ENCODE data around the gene NYNRIN.
A peak's percentile ranks its signal among the peaks of the same experiment; 100 is the strongest.
"Not testable (repeated sequence)": the region's sequence is repeated elsewhere in the genome, so short reads cannot be mapped to it uniquely, and the experiment has no call there.

Gene NYNRIN
- 0 to 3.8 (median 0.25) reads per million in 9 experiments for total RNA-seq

GRCh38 chr14:24398653-24399446 is at the start of gene NYNRIN:
Gene NYNRIN (plus strand): TSS chr14:24399003. CDS start chr14:24399247, 244 bp downstream.
- Mint-ChIP-seq H3K4me3 (peak within 1 kb of the TSS; percentile 77 to 83), H3K4me1 (ENCODE audit: low read depth in 2 of 2) (peaks cover 4 to 12% of the 10 kb centered on the region in 2 donors), H3K9me3 (no peaks in the 10 kb centered on the region), H3K36me3 (ENCODE audit: insufficient read depth) (no peaks in the 10 kb centered on the region), H3K27ac (peak within 1 kb of the TSS in 1 of 2 donors; percentile 47), H3K27me3 (peaks cover 36 to 45% of the 10 kb centered on the region in 2 donors)
- peak; percentile 9 to 23 (median 12) for DNase-seq
- peak; percentile 88 for ATAC-seq (replicated peaks)

DNA sequence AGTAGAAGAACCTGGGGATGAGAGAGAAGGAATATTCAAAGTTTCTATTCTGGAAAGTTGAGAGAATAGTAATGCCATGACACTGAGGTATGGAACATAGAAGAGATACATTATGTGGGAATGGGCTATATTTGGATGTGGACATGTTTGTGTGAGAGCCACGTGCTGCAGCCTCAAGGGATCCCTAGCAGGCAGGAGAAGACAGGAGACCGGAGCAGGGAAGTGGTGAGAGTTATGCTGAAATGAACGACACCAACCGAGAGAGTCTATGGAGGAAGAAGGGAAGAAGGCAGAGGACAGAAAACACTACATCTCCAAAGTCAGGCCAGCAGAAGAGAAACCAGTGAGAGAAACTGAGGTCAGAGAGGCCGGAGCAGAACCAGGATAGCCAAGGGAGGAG is 49.1 kb upstream of the NYNRIN start:
- Mint-ChIP-seq H3K27me3 (peaks cover 74 to 75% of the 10 kb centered on the region in 2 donors), H3K4me1 (ENCODE audit: low read depth in 2 of 2) (no peaks in the 10 kb centered on the region), H3K36me3 (ENCODE audit: insufficient read depth) (no peaks in the 10 kb centered on the region), H3K4me3 (no peak overlapping the region), H3K27ac (no peak overlapping the region), H3K9me3 (no peaks in the 10 kb centered on the region)
- ATAC-seq (replicated peaks): no peak
- no peak for DNase-seq

GRCh38 chr14:24351517-24351916 is 47.3 kb upstream of the NYNRIN start:
- Mint-ChIP-seq H3K4me3 (no peak overlapping the region), H3K27me3 (peaks cover 62 to 63% of the 10 kb centered on the region in 2 donors), H3K36me3 (ENCODE audit: insufficient read depth) (no peaks in the 10 kb centered on the region), H3K27ac (no peak overlapping the region), H3K9me3 (no peaks in the 10 kb centered on the region), H3K4me1 (ENCODE audit: low read depth in 2 of 2) (no peaks in the 10 kb centered on the region)
- ATAC-seq (replicated peaks) (no peak), DNase-seq (no peak)

GRCh38 chr14:24353559-24354481 is 45.0 kb upstream of the NYNRIN start:
- DNase-seq (no peak), ATAC-seq (replicated peaks) (no peak)
- H3K27me3 Mint-ChIP-seq: peaks cover 49 to 68% of the 10 kb centered on the region in 2 donors
- H3K4me1 Mint-ChIP-seq (ENCODE audit: low read depth in 2 of 2): no peaks in the 10 kb centered on the region
- H3K36me3 Mint-ChIP-seq (ENCODE audit: insufficient read depth): no peaks in the 10 kb centered on the region
- no peak overlapping the region for H3K27ac Mint-ChIP-seq
- no peaks in the 10 kb centered on the region for H3K9me3 Mint-ChIP-seq
- H3K4me3 Mint-ChIP-seq: no peak overlapping the region

GRCh38 chr14:24354482-24354825 is 44.3 kb upstream of the NYNRIN start:
- not testable (repeated sequence) for ATAC-seq (replicated peaks); H3K4me1 Mint-ChIP-seq (ENCODE audit: low read depth in 2 of 2); H3K4me3 Mint-ChIP-seq; H3K36me3 Mint-ChIP-seq (ENCODE audit: insufficient read depth); DNase-seq; H3K9me3 Mint-ChIP-seq; H3K27ac Mint-ChIP-seq
- peaks cover 45 to 65% of the 10 kb centered on the region in 2 donors for H3K27me3 Mint-ChIP-seq

- Mint-ChIP-seq H3K27me3 (peaks cover 45 to 65% of the 10 kb centered on the region in 2 donors), H3K4me3 (no peak overlapping the region), H3K27ac (no peak overlapping the region), H3K36me3 (ENCODE audit: insufficient read depth) (no peaks in the 10 kb centered on the region), H3K9me3 (no peaks in the 10 kb centered on the region), H3K4me1 (ENCODE audit: low read depth in 2 of 2) (no peaks in the 10 kb centered on the region)
- DNase-seq (no peak), ATAC-seq (replicated peaks) (no peak)
Measured at GRCh38 chr14:24355009-24355408, 43.8 kb upstream of the NYNRIN start.

DNA sequence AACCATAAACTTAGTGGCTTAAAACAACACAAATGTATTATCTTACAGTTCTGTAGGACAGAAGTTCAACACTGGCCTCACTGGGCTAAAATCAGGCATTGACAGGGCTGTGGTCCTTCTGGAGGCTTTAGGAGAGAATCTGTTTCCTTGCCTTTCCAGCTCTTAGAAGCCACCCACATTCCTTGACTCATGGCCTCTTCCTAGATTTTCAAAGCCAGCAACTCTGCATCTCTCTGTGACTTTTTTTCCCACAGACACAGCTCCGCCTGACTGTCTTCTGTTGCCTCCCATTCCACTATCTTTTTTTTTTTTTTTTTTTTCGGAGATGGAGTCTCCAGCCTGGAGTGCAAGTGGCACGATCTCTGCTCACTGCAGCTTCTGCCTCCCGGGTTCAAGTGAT is 42.6 kb upstream of the NYNRIN start:
- no peaks in the 10 kb centered on the region for H3K9me3 Mint-ChIP-seq
- H3K27me3 Mint-ChIP-seq: peaks cover 40 to 53% of the 10 kb centered on the region in 2 donors
- H3K4me1 Mint-ChIP-seq (ENCODE audit: low read depth in 2 of 2): no peaks in the 10 kb centered on the region
- H3K36me3 Mint-ChIP-seq (ENCODE audit: insufficient read depth): no peaks in the 10 kb centered on the region
- DNase-seq (no peak), ATAC-seq (replicated peaks) (no peak)
- H3K27ac Mint-ChIP-seq: no peak overlapping the region
- H3K4me3 Mint-ChIP-seq: no peak overlapping the region

DNA sequence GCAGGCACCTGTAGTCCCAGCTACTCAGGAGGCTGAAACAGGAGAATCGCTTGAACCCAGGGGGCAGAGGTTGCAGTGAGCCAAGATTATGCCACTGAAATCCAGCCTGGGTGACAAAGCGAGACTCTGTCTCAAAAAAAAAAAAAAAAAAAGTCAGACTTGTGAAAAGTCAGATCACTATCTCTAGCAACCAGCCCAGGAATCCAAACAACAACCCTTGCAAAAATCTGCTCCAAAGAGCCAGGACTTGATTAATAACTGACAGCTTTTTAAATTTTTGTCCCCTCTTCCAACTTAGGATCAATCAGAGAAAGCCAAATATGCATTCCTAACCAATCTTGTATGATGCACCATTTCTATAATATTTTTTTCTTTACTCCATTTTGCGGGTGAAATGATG is 38.5 kb upstream of the NYNRIN start:
- Mint-ChIP-seq H3K27ac (no peak overlapping the region), H3K36me3 (ENCODE audit: insufficient read depth) (no peaks in the 10 kb centered on the region), H3K9me3 (no peaks in the 10 kb centered on the region), H3K4me1 (ENCODE audit: low read depth in 2 of 2) (peaks cover 0 to under 1% of the 10 kb centered on the region in 2 donors), H3K4me3 (no peak overlapping the region), H3K27me3 (peaks cover 43 to 49% of the 10 kb centered on the region in 2 donors)
- ATAC-seq (replicated peaks) (no peak), DNase-seq (no peak)

DNA sequence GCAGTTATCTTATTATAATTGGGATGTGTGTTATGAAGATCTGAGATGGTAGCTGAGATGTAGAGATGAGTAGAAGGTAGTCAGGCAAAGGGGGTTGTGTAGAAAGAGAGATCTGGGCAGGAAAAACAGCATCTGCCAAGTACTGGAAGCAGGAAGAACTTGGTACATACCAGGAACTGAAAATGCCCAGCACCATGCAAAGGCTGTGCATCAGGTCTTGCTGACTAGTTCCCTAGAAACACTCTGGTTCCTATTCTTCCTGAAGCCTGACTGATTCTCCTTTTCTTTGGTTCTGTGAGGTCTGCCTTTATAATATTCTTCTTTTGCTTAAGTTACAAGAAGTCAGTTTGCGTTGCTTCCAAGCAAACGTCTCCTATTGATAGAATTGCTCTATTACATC is 37.5 kb upstream of the NYNRIN start:
- H3K27ac Mint-ChIP-seq: no peak overlapping the region
- H3K36me3 Mint-ChIP-seq (ENCODE audit: insufficient read depth): no peaks in the 10 kb centered on the region
- no peak overlapping the region for H3K4me3 Mint-ChIP-seq
- H3K4me1 Mint-ChIP-seq (ENCODE audit: low read depth in 2 of 2): peaks cover 7 to 9% of the 10 kb centered on the region in 2 donors
- ATAC-seq (replicated peaks) (no peak), DNase-seq (no peak)
- H3K27me3 Mint-ChIP-seq: peaks cover 53 to 60% of the 10 kb centered on the region in 2 donors
- no peaks in the 10 kb centered on the region for H3K9me3 Mint-ChIP-seq

- Mint-ChIP-seq H3K36me3 (ENCODE audit: insufficient read depth) (no peaks in the 10 kb centered on the region), H3K4me3 (no peak overlapping the region), H3K9me3 (no peaks in the 10 kb centered on the region), H3K27ac (no peak overlapping the region), H3K4me1 (ENCODE audit: low read depth in 2 of 2) (peaks cover 13 to 16% of the 10 kb centered on the region in 2 donors), H3K27me3 (peaks cover 60 to 66% of the 10 kb centered on the region in 2 donors)
- DNase-seq (no peak), ATAC-seq (replicated peaks) (no peak)
Measured at GRCh38 chr14:24362241-24362960, 36.4 kb upstream of the NYNRIN start.

DNA sequence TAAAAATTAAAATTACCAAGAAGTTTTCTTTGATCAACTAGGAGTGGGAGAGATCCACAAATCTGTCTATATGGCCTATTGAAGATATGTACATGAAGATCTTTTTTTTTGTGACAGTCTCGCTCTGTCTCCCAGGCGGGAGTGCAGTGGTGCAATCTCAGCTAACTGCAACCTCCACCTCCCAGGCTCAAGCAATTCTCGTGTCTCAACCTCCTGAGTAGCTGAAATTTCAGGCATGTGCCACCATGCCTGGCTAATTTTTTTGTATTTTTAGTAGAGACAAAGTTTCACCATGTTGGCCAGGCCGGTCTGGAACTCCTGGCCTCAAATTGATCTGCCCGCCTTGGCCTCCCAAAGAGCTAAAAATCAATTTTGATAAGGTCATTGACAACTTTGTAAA is 35.4 kb upstream of the NYNRIN start:
- H3K27ac Mint-ChIP-seq: no peak overlapping the region
- DNase-seq: no peak
- no peak overlapping the region for H3K4me3 Mint-ChIP-seq
- peaks cover 68 to 70% of the 10 kb centered on the region in 2 donors for H3K27me3 Mint-ChIP-seq
- peaks cover 20 to 21% of the 10 kb centered on the region in 2 donors for H3K4me1 Mint-ChIP-seq (ENCODE audit: low read depth in 2 of 2)
- no peaks in the 10 kb centered on the region for H3K9me3 Mint-ChIP-seq
- H3K36me3 Mint-ChIP-seq (ENCODE audit: insufficient read depth): no peaks in the 10 kb centered on the region
- ATAC-seq (replicated peaks): no peak

DNA sequence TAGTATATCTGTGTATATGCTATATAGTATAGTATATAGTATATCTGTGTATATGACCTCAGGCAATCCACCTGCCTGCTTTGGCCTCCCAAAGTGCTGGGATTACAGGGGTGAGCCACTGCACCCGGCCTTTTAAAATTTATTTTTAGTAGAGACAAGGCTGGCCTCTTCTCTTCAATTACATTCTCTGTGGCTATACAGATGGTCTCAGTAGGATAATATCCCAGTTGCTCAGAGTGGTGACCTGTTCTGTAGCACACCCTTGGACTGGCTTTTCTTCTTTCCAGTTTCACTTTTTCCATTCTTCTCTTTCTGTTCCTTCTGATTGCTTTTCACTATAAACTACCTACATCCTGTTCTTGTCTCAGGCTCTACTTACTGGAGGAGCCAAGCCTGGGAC is 34.0 kb upstream of the NYNRIN start:
- no peak overlapping the region for H3K4me3 Mint-ChIP-seq
- H3K36me3 Mint-ChIP-seq (ENCODE audit: insufficient read depth): no peaks in the 10 kb centered on the region
- DNase-seq (no peak), ATAC-seq (replicated peaks) (no peak)
- H3K27me3 Mint-ChIP-seq: peaks cover 73 to 76% of the 10 kb centered on the region in 2 donors
- H3K27ac Mint-ChIP-seq: no peak overlapping the region
- H3K9me3 Mint-ChIP-seq: no peaks in the 10 kb centered on the region
- peaks cover 25 to 26% of the 10 kb centered on the region in 2 donors for H3K4me1 Mint-ChIP-seq (ENCODE audit: low read depth in 2 of 2)

All from effector memory CD8-positive, alpha-beta T cell (primary cell).